Loucy (cell line): Measurements from ENCODE around the gene CREG1.

Experiments used
- H2AFZ ChIP-seq: fragments of 200-600 bp; sonication (generic); 2 replicates; pipeline ENCODE4 v1.6.0; 2016; ENCODE audit warnings: antibody characterized with exemption, mild to moderate bottlenecking, low read length, moderate library complexity
- H3F3A ChIP-seq: fragments of 200-600 bp; 2 replicates; pipeline ENCODE4 v1.6.0; 2016; ENCODE audit warnings: antibody characterized with exemption, low read depth, mild to moderate bottlenecking
- H3K27me3 ChIP-seq: fragments of 200-600 bp; sonication (generic); 2 replicates; pipeline ENCODE4 v1.6.1; 2014; ENCODE audit warnings: low read length, mild to moderate bottlenecking; ENCODE audit not compliant: insufficient read depth, poor library complexity, severe bottlenecking
- H3K36me3 ChIP-seq: fragments of 200-600 bp; sonication (generic); 2 replicates; pipeline ENCODE4 v1.6.1; 2016; ENCODE audit warnings: low read length; ENCODE audit not compliant: insufficient read depth
- H3K4me1 ChIP-seq: fragments of 200-600 bp; sonication (generic); 2 replicates; pipeline ENCODE4 v1.5.1; 2014; ENCODE audit warnings: low read length, mild to moderate bottlenecking; ENCODE audit not compliant: insufficient read depth, poor library complexity, severe bottlenecking
- H3K4me2 ChIP-seq: fragments of 200-600 bp; sonication (generic); 2 replicates; pipeline ENCODE4 v1.6.0; 2014; ENCODE audit warnings: antibody characterized with exemption, low read length, low read depth, mild to moderate bottlenecking; ENCODE audit not compliant: poor library complexity, severe bottlenecking
- H3K4me3 ChIP-seq: fragments of 200-600 bp; sonication (generic); 2 replicates; pipeline ENCODE4 v1.5.1; 2014; ENCODE audit warnings: low read length, mild to moderate bottlenecking, mixed read lengths; ENCODE audit not compliant: poor library complexity, severe bottlenecking
- H3K79me2 ChIP-seq: fragments of 200-600 bp; sonication (generic); 2 replicates; pipeline ENCODE4 v1.6.1; 2014; ENCODE audit warnings: low read length; ENCODE audit not compliant: insufficient read depth
- H3K9ac ChIP-seq: fragments of 200-600 bp; sonication (generic); 2 replicates; pipeline ENCODE4 v1.6.0; 2014; ENCODE audit warnings: mild to moderate bottlenecking, low read depth, low read length, moderate library complexity; ENCODE audit not compliant: poor library complexity, severe bottlenecking
- H3K9me2 ChIP-seq: fragments of 200-600 bp; sonication (generic); replicated peaks from 2 replicates; pipeline ENCODE4 v1.6.1; 2016; ENCODE audit warnings: low read depth, low read length, mixed read lengths
- H3K9me3 ChIP-seq: fragments of 200-600 bp; sonication (generic); 2 replicates; pipeline ENCODE4 v1.6.1; 2014; ENCODE audit warnings: mild to moderate bottlenecking, antibody characterized with exemption, low read length, low read depth; ENCODE audit not compliant: insufficient read depth
- H4K20me1 ChIP-seq: fragments of 200-600 bp; sonication (generic); 2 replicates; pipeline ENCODE4 v1.6.0; 2014; ENCODE audit warnings: antibody characterized with exemption, low read length, mild to moderate bottlenecking; ENCODE audit not compliant: insufficient read depth, poor library complexity, severe bottlenecking
- EZH2phosphoT487 ChIP-seq: fragments of 200-600 bp; IDR thresholded peaks from 2 replicates; pipeline ENCODE4 v1.6.1; 2018; ENCODE audit warnings: antibody characterized with exemption, mild to moderate bottlenecking, moderate library complexity, borderline replicate concordance
- TF ChIP-seq, protein P1 (sequence below): fragments of 200-600 bp; sonication (generic); conservative IDR thresholded peaks from 2 replicates; pipeline ENCODE4 v1.5.1; 2014; ENCODE audit warnings: mild to moderate bottlenecking, antibody characterized with exemption, low read length

The CREG1 gene

GRCh38 chr1:167514288-167514687 is 39.3 kb downstream of the CREG1 start:
- no peak overlapping the region for H2AFZ ChIP-seq
- peaks cover 77% of the 10 kb centered on the region for H3K4me1 ChIP-seq
- H3K9me2 ChIP-seq, result no peaks in the 10 kb centered on the region
- H3K4me2 ChIP-seq, result peak overlapping the region; percentile 94
- no peak overlapping the region for H3K9ac ChIP-seq
- no peaks in the 10 kb centered on the region for H3K9me3 ChIP-seq
- peaks cover 4% of the 10 kb centered on the region; the same call in 1 of the 2 replicates for H3K36me3 ChIP-seq
- TF ChIP-seq, protein P1, sequence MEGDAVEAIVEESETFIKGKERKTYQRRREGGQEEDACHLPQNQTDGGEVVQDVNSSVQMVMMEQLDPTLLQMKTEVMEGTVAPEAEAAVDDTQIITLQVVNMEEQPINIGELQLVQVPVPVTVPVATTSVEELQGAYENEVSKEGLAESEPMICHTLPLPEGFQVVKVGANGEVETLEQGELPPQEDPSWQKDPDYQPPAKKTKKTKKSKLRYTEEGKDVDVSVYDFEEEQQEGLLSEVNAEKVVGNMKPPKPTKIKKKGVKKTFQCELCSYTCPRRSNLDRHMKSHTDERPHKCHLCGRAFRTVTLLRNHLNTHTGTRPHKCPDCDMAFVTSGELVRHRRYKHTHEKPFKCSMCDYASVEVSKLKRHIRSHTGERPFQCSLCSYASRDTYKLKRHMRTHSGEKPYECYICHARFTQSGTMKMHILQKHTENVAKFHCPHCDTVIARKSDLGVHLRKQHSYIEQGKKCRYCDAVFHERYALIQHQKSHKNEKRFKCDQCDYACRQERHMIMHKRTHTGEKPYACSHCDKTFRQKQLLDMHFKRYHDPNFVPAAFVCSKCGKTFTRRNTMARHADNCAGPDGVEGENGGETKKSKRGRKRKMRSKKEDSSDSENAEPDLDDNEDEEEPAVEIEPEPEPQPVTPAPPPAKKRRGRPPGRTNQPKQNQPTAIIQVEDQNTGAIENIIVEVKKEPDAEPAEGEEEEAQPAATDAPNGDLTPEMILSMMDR, result no peak
- no peak for TF ChIP-seq EZH2phosphoT487
- H3K79me2 ChIP-seq, result peaks cover 91% of the 10 kb centered on the region
- no peaks in the 10 kb centered on the region for H3F3A ChIP-seq
- peak overlapping the region; percentile 92 for H3K4me3 ChIP-seq
- no peaks in the 10 kb centered on the region for H3K27me3 ChIP-seq
- peaks cover 65% of the 10 kb centered on the region for H4K20me1 ChIP-seq

- H3K36me3 ChIP-seq, result peaks cover 22% of the 10 kb centered on the region; the same call in 1 of the 2 replicates
- H3K9me3 ChIP-seq, result no peaks in the 10 kb centered on the region
- peaks cover 70% of the 10 kb centered on the region for H3K4me1 ChIP-seq
- no peaks in the 10 kb centered on the region for H3F3A ChIP-seq
- peak overlapping the region; percentile 94 for H3K4me2 ChIP-seq
- no peaks in the 10 kb centered on the region for H3K9me2 ChIP-seq
- TF ChIP-seq, protein P1, result no peak
- TF ChIP-seq EZH2phosphoT487, result no peak
- no peak overlapping the region for H2AFZ ChIP-seq
- peaks cover 70% of the 10 kb centered on the region for H4K20me1 ChIP-seq
- H3K27me3 ChIP-seq, result no peaks in the 10 kb centered on the region
- H3K79me2 ChIP-seq, result peaks cover 100% of the 10 kb centered on the region
- peak overlapping the region; percentile 37 for H3K9ac ChIP-seq
- H3K4me3 ChIP-seq, result peak overlapping the region; percentile 48
These were observed 41.4 kb downstream of the CREG1 start for GRCh38 chr1:167512046-167512654.

- peaks cover 64% of the 10 kb centered on the region for H3K4me1 ChIP-seq
- H3K4me2 ChIP-seq, result peak overlapping the region; percentile 94
- no peaks in the 10 kb centered on the region for H3F3A ChIP-seq
- no peak overlapping the region for H2AFZ ChIP-seq
- peaks cover 22% of the 10 kb centered on the region; the same call in 1 of the 2 replicates for H3K36me3 ChIP-seq
- no peak for TF ChIP-seq EZH2phosphoT487
- TF ChIP-seq, protein P1, result no peak
- H3K9ac ChIP-seq, result peak overlapping the region; percentile 3
- H3K79me2 ChIP-seq, result peaks cover 100% of the 10 kb centered on the region
- peaks cover 67% of the 10 kb centered on the region for H4K20me1 ChIP-seq
- no peaks in the 10 kb centered on the region for H3K9me3 ChIP-seq
- no peaks in the 10 kb centered on the region for H3K27me3 ChIP-seq
- peak overlapping the region; percentile 48 for H3K4me3 ChIP-seq
- H3K9me2 ChIP-seq, result no peaks in the 10 kb centered on the region
These were observed 42.1 kb downstream of the CREG1 start for GRCh38 chr1:167511374-167511986.
